Endothelial cell of umbilical vein (primary cell): Measurements from ENCODE around the gene IFNB1. TPM values are rescaled to one million over a fixed set of nuclear protein-coding genes. Genes with fewer than 3 reads are reported as not detected.

ENCODE experiments used
- BruUV-seq: library from RNA; stranded (reverse); fragments of 400-500 nt; replicated peaks from 2 replicates; lab custom pipeline; 2021; lab: Mats Ljungman, UMichigan
- CTCF ChIA-PET: fragments of 300-600, 350-600 bp; sonication (Branson Sonifier 250); formaldehyde crosslinking; loops from one replicate; lab custom pipeline; 2021; ENCODE audit warnings: antibody characterized with exemption, inconsistent platforms; lab: Charles Lee
- POLR2A ChIA-PET: fragments of 300-600, 350-600 bp; sonication (Branson Sonifier 250); formaldehyde crosslinking; loops from one replicate; lab custom pipeline; 2021; ENCODE audit warnings: antibody characterized with exemption, inconsistent platforms; lab: Charles Lee
- DNase-seq: peaks from one replicate; pipeline ENCODE4 v3.0.0-alpha.2; 2011; ENCODE audit warnings: low read depth, low spot score
- FAIRE-seq: peaks from 2 replicates; lab custom pipeline; 2011; peaks lifted over from hg19 to GRCh38; lab: Jason Lieb, UNC
- H2AFZ ChIP-seq: 2 replicates; pipeline ENCODE4 v1.6.0; 2012; ENCODE audit warnings: low read depth, low read length, control low read depth, inconsistent platforms
- H3K27ac ChIP-seq: 2 replicates; pipeline ENCODE4 v1.5.1; 2011; ENCODE audit warnings: low read depth, mild to moderate bottlenecking, control low read depth, low read length, moderate library complexity; ENCODE audit not compliant: insufficient read depth
- H3K27me3 ChIP-seq, 2 experiments: 2 replicates each; pipeline versions ENCODE4 v1.6.0 to v1.6.1; 2011; ENCODE audit warnings: low read length in 2 of 2, mixed read lengths in 1 of 2; ENCODE audit not compliant: control insufficient read depth in 2 of 2, insufficient read depth in 2 of 2
- H3K36me3 ChIP-seq, 2 experiments: 2 replicates in 1 of 2; 3 replicates in 1 of 2; pipeline ENCODE4 v1.5.1; 2011; ENCODE audit warnings: low read length in 2 of 2, mild to moderate bottlenecking in 1 of 2, moderate library complexity in 1 of 2; ENCODE audit not compliant: control insufficient read depth in 2 of 2, insufficient read depth in 2 of 2; ENCODE audit errors: extremely low read depth in 1 of 2
- H3K4me1 ChIP-seq: 3 replicates; pipeline ENCODE4 v1.5.1; 2011; ENCODE audit warnings: mild to moderate bottlenecking, low read length; ENCODE audit not compliant: control insufficient read depth, insufficient read depth; ENCODE audit errors: extremely low read depth
- H3K4me2 ChIP-seq: 2 replicates; pipeline ENCODE4 v1.6.1; 2011; ENCODE audit warnings: low read length, control low read depth, mixed read lengths; ENCODE audit not compliant: insufficient read depth
- H3K4me3 ChIP-seq, 3 experiments: fragments of 200-600 bp in 1 of 3; sonication (generic), shearing (Covaris generic) in 1 of 3; replicated peaks in 1 of 3; 2 replicates each; pipeline ENCODE4 v1.5.1; 2011 to 2016; ENCODE audit warnings: control low read depth in 3 of 3, low read length in 3 of 3, mild to moderate bottlenecking in 2 of 3, inconsistent platforms in 1 of 3, low read depth in 1 of 3, moderate library complexity in 1 of 3; ENCODE audit not compliant: insufficient read depth in 1 of 3
- H3K79me2 ChIP-seq: 2 replicates; pipeline ENCODE4 v1.6.0; 2012; ENCODE audit warnings: low read length, inconsistent platforms; ENCODE audit not compliant: control insufficient read depth, insufficient read depth
- H3K9ac ChIP-seq: replicated peaks from 2 replicates; pipeline ENCODE3; 2011; ENCODE audit warnings: low read length, control low read depth; ENCODE audit not compliant: insufficient read depth; ENCODE audit errors: extremely low read depth
- H3K9me1 ChIP-seq: replicated peaks from 3 replicates; pipeline ENCODE4 v1.6.0; 2011; ENCODE audit warnings: mild to moderate bottlenecking, low read length; ENCODE audit not compliant: control insufficient read depth, insufficient read depth; ENCODE audit errors: extremely low read depth
- H3K9me3 ChIP-seq: replicated peaks from 2 replicates; pipeline ENCODE4 v1.5.1; 2012; ENCODE audit warnings: low read length, inconsistent platforms; ENCODE audit not compliant: control insufficient read depth, insufficient read depth
- H4K20me1 ChIP-seq: replicated peaks from 2 replicates; pipeline ENCODE3; 2011; ENCODE audit warnings: mild to moderate bottlenecking, low read length; ENCODE audit not compliant: control insufficient read depth, insufficient read depth; ENCODE audit errors: extremely low read depth
- EZH2 ChIP-seq: IDR thresholded peaks from 2 replicates; pipeline ENCODE4 v1.6.1; 2012; ENCODE audit warnings: borderline replicate concordance, low read depth, mild to moderate bottlenecking, moderate library complexity, low read length, inconsistent platforms; ENCODE audit not compliant: severe bottlenecking
- FOS ChIP-seq: IDR thresholded peaks from 2 replicates; pipeline ENCODE4 v1.6.1; 2011; ENCODE audit warnings: mild to moderate bottlenecking, low read length, moderate library complexity, borderline replicate concordance; ENCODE audit not compliant: insufficient read depth
- GATA2 ChIP-seq: IDR thresholded peaks from 2 replicates; pipeline ENCODE4 v1.7.0; 2011; ENCODE audit warnings: low read depth, mild to moderate bottlenecking, moderate library complexity, mixed read lengths, low read length; ENCODE audit not compliant: insufficient read length, insufficient read depth
- JUN ChIP-seq: IDR thresholded peaks from 2 replicates; pipeline ENCODE4 v1.6.1; 2011; ENCODE audit warnings: borderline replicate concordance, low read depth; ENCODE audit not compliant: insufficient read length, insufficient read depth
- MYC ChIP-seq: IDR thresholded peaks from one replicate; pipeline ENCODE4 v1.6.1; 2011; ENCODE audit warnings: mild to moderate bottlenecking, low read depth, low read length
- POLR2A ChIP-seq: IDR thresholded peaks from 2 replicates; pipeline ENCODE4 v1.6.1; 2012; ENCODE audit warnings: low read depth, mild to moderate bottlenecking, control low read depth, low read length
- POLR2AphosphoS5 ChIP-seq: IDR thresholded peaks from 2 replicates; pipeline ENCODE4 v1.6.1; 2012; ENCODE audit warnings: low read depth, mild to moderate bottlenecking, control low read depth, low read length, moderate library complexity; ENCODE audit not compliant: insufficient read depth
- dilution Hi-C: fragments of 300-500 bp; cut with MboI; formaldehyde crosslinking; loops from one replicate; pipeline ENCODE4 v1.15.0; 2019; ENCODE audit warnings: low sequenced_read_pairs; ENCODE audit not compliant: extremely low pct_ligation_motif_present
- intact Hi-C: fragments of 100-400 bp; cut with micrococcal nuclease; formaldehyde crosslinking; loops from one replicate; pipeline ENCODE4 v1.10.0; 2022
- polyA plus RNA-seq, 4 experiments: library from polyadenylated mRNA; depleted of rRNA in 3 of 4; stranded (reverse) in 3 of 4; unstranded in 1 of 4; fragments of >200 nt; gene quantifications; 2 replicates each; pipeline versions ENCODE4 v1.2.1 to v1.2.3, GENCODE V29; 2011 to 2012; ENCODE audit warnings: missing spikeins in 1 of 4
- total RNA-seq: library from RNA; stranded (reverse); gene quantifications from 2 replicates; pipeline ENCODE4 v1.2.3, GENCODE V29; 2021
- TF ChIP-seq, protein P1 (sequence below), 2 donors: IDR thresholded peaks; 1 replicate in 1 of 2; 2 replicates in 1 of 2; pipeline ENCODE4 v1.5.1; 2011; ENCODE audit warnings: low read length in 2 of 2, mild to moderate bottlenecking in 2 of 2, moderate library complexity in 2 of 2, control low read depth in 1 of 2, inconsistent platforms in 1 of 2, low read depth in 1 of 2; ENCODE audit not compliant: insufficient read depth in 1 of 2; ENCODE audit errors: extremely low read depth in 1 of 2
- TF ChIP-seq, protein P2 (sequence below): IDR thresholded peaks from 2 replicates; pipeline ENCODE4 v1.6.1; 2011; ENCODE audit not compliant: insufficient read depth, insufficient read length

The IFNB1 gene
- total and polyA plus RNA-seq, 2 donors (not counting 3 experiments of a cell fraction or from before 2014, with no cell fraction given) = not detected

DNA sequence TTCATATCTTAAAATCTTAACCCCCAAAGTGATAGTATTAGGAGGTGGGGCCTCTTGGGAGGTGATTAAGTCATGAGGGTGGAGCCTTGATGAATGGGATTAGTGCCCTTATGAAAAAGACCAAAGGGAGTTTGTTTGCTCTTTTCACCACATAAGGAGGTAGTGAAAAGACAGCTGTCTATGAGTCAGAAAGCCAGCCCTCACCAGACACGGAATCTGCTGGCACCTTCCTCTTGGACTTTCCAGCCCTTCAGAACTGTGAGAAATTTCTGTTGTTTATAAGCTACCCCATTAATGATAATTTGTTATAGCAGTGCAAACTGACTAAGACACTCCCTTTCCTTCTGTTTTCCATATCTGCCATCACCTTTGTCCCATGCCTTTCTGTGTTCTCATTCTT is 20.8 kb downstream of the IFNB1 start:
- no TSS peak for BruUV-seq
- Histone ChIP-seq H3K4me2 (no peak overlapping the region), H2AFZ (no peak overlapping the region), H3K27me3 (no peaks in the 10 kb centered on the region), H3K36me3 (no peaks in the 10 kb centered on the region), H3K79me2 (no peaks in the 10 kb centered on the region), H3K4me3 (no peak overlapping the region), H3K9ac (no peak overlapping the region), H3K9me3 (no peaks in the 10 kb centered on the region), H4K20me1 (no peaks in the 10 kb centered on the region), H3K4me1 (no peaks in the 10 kb centered on the region), H3K27ac (no peak overlapping the region), H3K9me1 (no peaks in the 10 kb centered on the region)
- TF ChIP-seq MYC = no peak
- TF ChIP-seq GATA2 = no peak
- no peak for TF ChIP-seq EZH2
- TF ChIP-seq POLR2A = no peak
- no peak for TF ChIP-seq FOS
- TF ChIP-seq POLR2AphosphoS5 = no peak
- TF ChIP-seq, protein P1, sequence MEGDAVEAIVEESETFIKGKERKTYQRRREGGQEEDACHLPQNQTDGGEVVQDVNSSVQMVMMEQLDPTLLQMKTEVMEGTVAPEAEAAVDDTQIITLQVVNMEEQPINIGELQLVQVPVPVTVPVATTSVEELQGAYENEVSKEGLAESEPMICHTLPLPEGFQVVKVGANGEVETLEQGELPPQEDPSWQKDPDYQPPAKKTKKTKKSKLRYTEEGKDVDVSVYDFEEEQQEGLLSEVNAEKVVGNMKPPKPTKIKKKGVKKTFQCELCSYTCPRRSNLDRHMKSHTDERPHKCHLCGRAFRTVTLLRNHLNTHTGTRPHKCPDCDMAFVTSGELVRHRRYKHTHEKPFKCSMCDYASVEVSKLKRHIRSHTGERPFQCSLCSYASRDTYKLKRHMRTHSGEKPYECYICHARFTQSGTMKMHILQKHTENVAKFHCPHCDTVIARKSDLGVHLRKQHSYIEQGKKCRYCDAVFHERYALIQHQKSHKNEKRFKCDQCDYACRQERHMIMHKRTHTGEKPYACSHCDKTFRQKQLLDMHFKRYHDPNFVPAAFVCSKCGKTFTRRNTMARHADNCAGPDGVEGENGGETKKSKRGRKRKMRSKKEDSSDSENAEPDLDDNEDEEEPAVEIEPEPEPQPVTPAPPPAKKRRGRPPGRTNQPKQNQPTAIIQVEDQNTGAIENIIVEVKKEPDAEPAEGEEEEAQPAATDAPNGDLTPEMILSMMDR (IDR thresholded peaks at IDR 0.05; ENCODE audit: extremely low read depth in 1 of 2, insufficient read depth in 1 of 2, low read depth in 1 of 2, low read length in 2 of 2) = no peak
- TF ChIP-seq JUN = no peak
- TF ChIP-seq, protein P2, sequence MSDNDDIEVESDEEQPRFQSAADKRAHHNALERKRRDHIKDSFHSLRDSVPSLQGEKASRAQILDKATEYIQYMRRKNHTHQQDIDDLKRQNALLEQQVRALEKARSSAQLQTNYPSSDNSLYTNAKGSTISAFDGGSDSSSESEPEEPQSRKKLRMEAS = no peak
- CTCF ChIA-PET = interaction anchor here (1.0 kb wide), 1 partner anchor 13 kb away, joined by 3 read pairs; no protein-coding TSS in a partner anchor
- DNase-seq (no peak), FAIRE-seq (no peak)
- dilution Hi-C loops = no loop called here
- intact Hi-C loops = no loop called here
- POLR2A ChIA-PET = no interaction called here
